GM10266 (cell line): ENCODE results near the gene CAPN14.
"Not testable (repeated sequence)": the region's sequence is repeated elsewhere in the genome, so short reads cannot be mapped to it uniquely, and the experiment has no call there.

Experiments
- DNase-seq: peaks from one replicate; pipeline ENCODE4 v3.0.0; 2012; ENCODE audit errors: extremely low spot score
- TF ChIP-seq, protein P1 (sequence below): IDR thresholded peaks from 2 replicates; pipeline ENCODE4 v1.5.1; 2012; ENCODE audit warnings: mild to moderate bottlenecking, low read depth; ENCODE audit not compliant: control insufficient read depth, insufficient read depth; ENCODE audit errors: missing control alignments

The CAPN14 gene

DNA sequence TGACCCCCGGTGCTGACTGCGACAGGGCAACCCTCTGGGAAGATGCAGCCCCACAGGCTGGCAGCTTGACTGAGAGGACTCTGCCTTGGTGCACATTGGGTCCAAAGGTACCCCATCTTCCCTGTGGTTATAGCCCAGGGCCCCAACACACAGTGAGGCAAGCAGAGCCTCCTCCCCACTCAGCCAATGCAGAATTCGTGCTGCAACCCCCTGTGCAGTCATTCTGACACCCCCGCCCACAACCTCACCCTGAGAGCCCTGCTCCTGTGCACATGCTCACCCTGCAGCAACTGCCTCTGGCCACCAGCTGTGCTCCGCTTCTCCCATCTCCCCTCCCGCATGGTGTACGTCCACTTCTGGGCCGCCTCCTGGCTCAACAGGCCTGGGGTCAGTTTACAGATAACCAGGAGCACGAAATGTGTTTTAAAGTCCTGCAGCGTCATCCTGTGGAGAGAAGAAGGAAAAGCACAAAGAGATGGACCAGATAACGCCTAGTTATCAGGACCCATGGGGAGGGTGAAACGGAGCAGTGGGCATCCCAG lies 24.4 kb downstream of the CAPN14 start:
- TF ChIP-seq, protein P1, sequence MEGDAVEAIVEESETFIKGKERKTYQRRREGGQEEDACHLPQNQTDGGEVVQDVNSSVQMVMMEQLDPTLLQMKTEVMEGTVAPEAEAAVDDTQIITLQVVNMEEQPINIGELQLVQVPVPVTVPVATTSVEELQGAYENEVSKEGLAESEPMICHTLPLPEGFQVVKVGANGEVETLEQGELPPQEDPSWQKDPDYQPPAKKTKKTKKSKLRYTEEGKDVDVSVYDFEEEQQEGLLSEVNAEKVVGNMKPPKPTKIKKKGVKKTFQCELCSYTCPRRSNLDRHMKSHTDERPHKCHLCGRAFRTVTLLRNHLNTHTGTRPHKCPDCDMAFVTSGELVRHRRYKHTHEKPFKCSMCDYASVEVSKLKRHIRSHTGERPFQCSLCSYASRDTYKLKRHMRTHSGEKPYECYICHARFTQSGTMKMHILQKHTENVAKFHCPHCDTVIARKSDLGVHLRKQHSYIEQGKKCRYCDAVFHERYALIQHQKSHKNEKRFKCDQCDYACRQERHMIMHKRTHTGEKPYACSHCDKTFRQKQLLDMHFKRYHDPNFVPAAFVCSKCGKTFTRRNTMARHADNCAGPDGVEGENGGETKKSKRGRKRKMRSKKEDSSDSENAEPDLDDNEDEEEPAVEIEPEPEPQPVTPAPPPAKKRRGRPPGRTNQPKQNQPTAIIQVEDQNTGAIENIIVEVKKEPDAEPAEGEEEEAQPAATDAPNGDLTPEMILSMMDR: no peak

DNA sequence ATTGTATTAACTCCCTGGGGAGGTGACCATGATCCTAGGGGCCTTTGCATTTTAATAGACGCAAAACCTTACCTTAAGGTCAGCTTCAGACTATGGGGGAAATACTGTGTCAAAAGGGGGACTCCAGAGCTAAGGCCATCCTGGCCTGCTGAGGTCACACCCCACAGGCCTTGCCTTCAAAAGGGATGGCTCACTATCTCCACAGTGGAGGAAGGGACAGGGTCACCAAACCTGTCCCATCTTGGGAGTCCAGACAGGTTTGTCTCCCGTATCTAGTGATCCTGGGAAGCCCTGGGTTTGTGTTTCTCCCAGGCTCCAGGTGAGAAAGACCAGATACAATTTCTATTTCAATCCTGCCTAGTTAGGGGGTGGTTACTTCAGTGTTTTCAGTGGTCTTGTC lies 24.9 kb downstream of the CAPN14 start:
- no peak for DNase-seq
- TF ChIP-seq, protein P1: no peak

More for the DNA sequence above, 24.4 kb downstream of the CAPN14 start:
- no peak for DNase-seq

DNA sequence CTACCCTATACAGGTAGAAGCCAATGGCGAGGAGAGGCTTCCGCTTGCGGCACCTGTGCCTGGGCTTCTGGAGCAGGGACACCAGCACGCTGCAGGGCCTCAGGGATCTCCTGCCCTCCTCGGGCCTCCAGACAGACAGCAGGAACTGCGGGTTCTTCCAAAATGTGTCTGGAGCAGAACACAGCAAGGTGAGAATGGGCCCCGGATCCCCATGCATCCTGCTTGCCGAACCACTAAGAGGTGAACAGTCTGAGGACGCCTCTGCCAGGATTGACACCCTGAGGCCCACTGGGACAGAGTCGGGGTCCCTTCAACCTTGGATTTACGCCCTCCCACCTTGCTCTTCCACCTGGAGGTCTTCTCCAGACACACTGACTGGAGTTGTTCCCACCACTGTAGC lies 25.4 kb downstream of the CAPN14 start:
- TF ChIP-seq, protein P1: no peak
- DNase-seq: no peak

DNA sequence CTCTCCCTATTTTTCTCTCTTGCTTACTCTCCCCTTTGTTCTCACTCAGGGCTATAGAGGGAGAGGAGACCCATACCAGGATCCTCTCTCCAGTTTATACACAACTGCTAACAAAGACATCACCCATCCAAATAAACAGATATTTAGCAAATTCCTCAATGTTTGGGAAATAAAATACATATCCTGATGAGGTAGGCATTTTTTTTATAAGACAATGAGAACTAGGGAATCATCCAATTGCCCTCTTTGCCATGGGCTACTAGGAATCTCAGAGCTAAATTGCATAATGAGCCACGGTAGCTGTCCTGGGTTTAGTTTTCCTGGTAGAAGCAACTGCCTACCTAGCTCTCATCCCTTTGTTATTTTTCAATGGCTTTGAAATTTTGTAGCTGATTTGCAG lies 27.1 kb downstream of the CAPN14 start:
- TF ChIP-seq, protein P1: no peak
- no peak for DNase-seq

DNA sequence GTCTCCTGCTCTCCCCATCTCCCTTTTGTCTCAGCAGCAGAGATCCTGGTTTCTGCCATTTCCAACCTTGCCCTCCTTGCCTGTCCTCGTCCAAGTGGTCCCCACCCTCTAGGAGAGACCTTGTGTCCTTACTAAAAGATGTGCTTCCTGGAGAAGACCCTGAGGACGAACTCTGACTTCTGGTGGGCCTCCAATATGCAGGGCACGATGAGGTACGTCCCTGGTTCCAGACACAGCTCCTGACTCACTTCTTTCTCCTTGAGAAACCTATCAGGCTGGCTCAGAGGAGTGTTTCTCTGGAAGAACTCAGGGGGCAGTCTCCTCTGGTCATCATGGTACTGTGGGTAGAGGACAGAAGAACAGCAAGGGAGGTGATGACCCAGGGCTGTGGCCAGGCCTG lies 28.2 kb downstream of the CAPN14 start:
- TF ChIP-seq, protein P1: no peak
- no peak for DNase-seq

DNA sequence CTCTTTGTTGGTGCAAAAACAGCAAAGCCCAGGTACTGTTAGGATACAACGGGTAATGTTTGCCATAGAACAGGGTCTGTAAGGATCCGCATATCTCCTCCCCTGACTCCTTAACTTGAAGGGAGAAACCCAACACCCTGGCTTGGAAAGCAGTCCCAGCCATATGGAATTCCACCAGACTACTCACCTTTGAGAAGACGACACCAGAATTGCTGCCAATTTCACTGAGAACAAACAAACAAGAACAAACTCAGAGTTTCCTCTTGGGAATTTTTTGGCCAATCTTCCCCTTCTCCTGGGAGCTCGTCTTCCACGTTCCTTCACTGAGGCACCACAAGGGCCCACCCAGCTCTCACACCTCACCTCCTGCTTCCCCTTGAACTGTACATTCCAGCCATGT lies 29.2 kb downstream of the CAPN14 start:
- TF ChIP-seq, protein P1: no peak

DNA sequence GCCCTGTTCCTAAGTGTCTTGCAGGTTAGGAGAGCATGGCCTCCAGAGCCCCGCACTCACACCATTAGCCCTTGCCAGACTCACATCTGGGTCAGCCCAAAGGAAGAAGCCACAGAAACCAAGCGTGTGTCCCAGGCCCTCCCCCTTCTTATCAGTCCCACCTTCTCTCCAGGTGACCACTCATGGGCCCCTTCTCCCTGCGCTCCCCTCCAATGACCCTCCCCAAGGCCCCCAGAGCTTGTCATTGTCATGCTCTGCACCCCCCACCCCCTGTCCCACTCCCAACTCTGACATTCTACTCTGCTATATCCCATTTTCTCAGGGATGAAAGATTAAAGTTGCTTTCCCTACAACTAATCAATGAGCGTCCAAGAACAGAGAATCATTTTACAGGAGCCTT lies 30.1 kb downstream of the CAPN14 start:
- DNase-seq: no peak
- TF ChIP-seq, protein P1: no peak

More for the DNA sequence above, 29.2 kb downstream of the CAPN14 start:
- no peak for DNase-seq

DNA sequence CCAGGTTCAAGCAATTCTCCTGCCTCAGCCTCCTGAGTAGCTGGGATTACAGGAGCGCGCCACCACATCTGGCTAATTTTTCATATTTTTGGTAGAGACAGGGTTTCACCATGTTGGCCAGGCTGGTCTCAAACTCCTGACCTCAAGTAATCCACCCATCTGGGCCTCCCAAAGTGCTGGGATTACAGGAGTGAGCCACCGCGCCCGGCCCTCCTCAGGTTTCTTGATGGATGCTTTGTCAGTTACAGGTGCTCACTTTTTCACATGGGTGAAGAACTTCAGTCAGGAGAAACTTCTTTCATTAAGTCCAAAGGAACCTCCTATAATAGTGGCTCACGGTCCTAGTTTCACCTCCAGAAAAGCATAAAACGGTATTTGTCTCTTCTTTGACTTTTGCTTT lies 33.3 kb downstream of the CAPN14 start:
- not testable (repeated sequence) for DNase-seq
